GM23248 (cell line): ENCODE data around the gene WSB1.

Experiments used
- EZH2 ChIP-seq: fragments of 200-600 bp; sonication (generic); IDR thresholded peaks from 2 replicates; pipeline ENCODE4 v1.6.1; 2018; ENCODE audit warnings: antibody characterized with exemption, mild to moderate bottlenecking; ENCODE audit not compliant: insufficient read depth, poor library complexity, severe bottlenecking
- EZH2phosphoT487 ChIP-seq: fragments of 200-600 bp; sonication (generic); IDR thresholded peaks from 2 replicates; pipeline ENCODE4 v1.6.1; 2018; ENCODE audit warnings: antibody characterized with exemption, moderate library complexity, mild to moderate bottlenecking, low read depth; ENCODE audit not compliant: insufficient read depth

GRCh38 chr17:27338536-27338985 lies 44.6 kb downstream of the WSB1 start:
- TF ChIP-seq EZH2 (no peak), EZH2phosphoT487 (no peak)
